Heart left ventricle (tissue), 16 donors: ENCODE results near the gene NHERF1. TPM values are rescaled to one million over a fixed set of nuclear protein-coding genes. Genes with fewer than 3 reads are reported as not detected.

ENCODE experiments used
- ATAC-seq, 4 donors: fragments of 200-7000 bp; cut with Tn5 transposase; one replicate each; pipeline ENCODE4 v1.9.1; 2020 to 2022; ENCODE audit warnings: moderate library complexity in 4 of 4, mild to moderate bottlenecking in 3 of 4, moderate number of reproducible peaks in 1 of 4
- DNase-seq, 5 donors: peaks; one replicate each; pipeline ENCODE4 v3.0.0-alpha.2; 2020
- H3K27ac ChIP-seq, 12 donors: fragments of 200-600 bp; sonication (generic) in 4 of 12; one replicate each; pipeline versions ENCODE4 v1.5.0 to v1.8.0; 2016 to 2022; ENCODE audit warnings: mild to moderate bottlenecking in 2 of 12
- H3K27me3 ChIP-seq, 9 donors: fragments of 200-600 bp; sonication (generic) in 2 of 9; one replicate each; pipeline versions ENCODE4 v1.5.1 to v1.8.0; 2016 to 2022; ENCODE audit warnings: mild to moderate bottlenecking in 3 of 9
- H3K36me3 ChIP-seq, 9 donors: fragments of 200-600 bp; sonication (generic) in 2 of 9; one replicate each; pipeline versions ENCODE4 v1.5.0 to v1.8.0; 2018 to 2022; ENCODE audit warnings: mild to moderate bottlenecking in 2 of 9
- H3K4me1 ChIP-seq, 12 donors: fragments of 200-600 bp; sonication (generic) in 4 of 12; one replicate each; pipeline versions ENCODE4 v1.5.0 to v1.8.0; 2016 to 2022; ENCODE audit warnings: mild to moderate bottlenecking in 3 of 12
- H3K4me3 ChIP-seq, 12 donors: fragments of 200-600 bp; sonication (generic) in 4 of 12; one replicate each; pipeline versions ENCODE4 v1.5.0 to v1.8.0; 2017 to 2022; ENCODE audit warnings: mild to moderate bottlenecking in 9 of 12, moderate library complexity in 4 of 12
- H3K9me3 ChIP-seq, 12 donors: fragments of 200-600 bp; sonication (generic) in 4 of 12; one replicate each; pipeline versions ENCODE4 v1.5.0 to v1.8.0; 2016 to 2022; ENCODE audit warnings: mild to moderate bottlenecking in 1 of 12
- CTCF ChIP-seq, 12 donors: fragments of 200-600 bp; sonication (generic) in 4 of 12; IDR thresholded peaks; one replicate each; pipeline versions ENCODE4 v1.5.0 to v1.8.0; 2018 to 2022; ENCODE audit warnings: antibody characterized with exemption in 12 of 12, mild to moderate bottlenecking in 5 of 12
- POLR2A ChIP-seq, 2 donors: fragments of 450-650 bp; IDR thresholded peaks; one replicate each; pipeline ENCODE4 v1.6.1; 2017; ENCODE audit warnings: antibody characterized with exemption in 2 of 2, mild to moderate bottlenecking in 2 of 2, moderate library complexity in 2 of 2
- WGBS, 4 donors: extraction: QIAGEN DNeasy Blood & Tissue Kit in 2 of 4; methylation state at CpG; one replicate each; pipeline versions ENCODE4 v1.1.5 to v1.1.7; 2013 to 2018; 5-methylcytosine and 5-hydroxymethylcytosine counted together
- intact Hi-C, 10 donors: fragments of 100-400 bp; cut with DNase I; formaldehyde crosslinking; loops; one replicate each; pipeline versions ENCODE4 v1.11.1 to v1.14.2; 2022
- polyA plus RNA-seq, 2 donors: library from polyadenylated mRNA; stranded (reverse); fragments of 200-250 nt; gene quantifications; one replicate each; pipeline ENCODE4 v1.2.3, GENCODE V29; 2013
- total RNA-seq, 9 donors: library from RNA; depleted of rRNA in 2 of 9; stranded (reverse); fragments of >200 nt in 2 of 9; fragmentation: NEBNext Ultra II Directional in 3 of 9; extraction: Animal tissue kit (Norgen Biotek cat#: 25700) in 3 of 9; gene quantifications; one replicate each; pipeline versions ENCODE4 v1.1.0 to v1.2.4, GENCODE V29; 2016 to 2023
- donor health status: ischemic (EF 13 %, LVEDD 7.1; RV severe dilation, severe dysfunction).
- donor health status: healthy with polysubstance abuse.
- donor health status: DM: no; HTN: yes; CAD: no.
- donor health status: DM: no; HTN: no; CAD: no.
- donor health status: ischemic (EF 25% LVEDD 6.9; RV normal size, moderate dysfunction).
- donor health status: ischemic (EF 25% LVEDD 5.7; RV mildly dilated, moderate dysfunction).
- donor health status: healthy.
- donor health status: DM: yes; HTN: yes; CAD: no.
- donor health status: ischemic (EF 35%, LVEDD 5.7; RV mildly dilated, moderate dysfunction).
- donor health status: nonischemic (EF 11% LVEDD 7.7; RV severe dilation, severe dysfunction).
- donor health status: DM: yes; HTN: yes; CAD: no.
- donor health status: PGD.
- donor health status: ischemic (EF 29% LVEDD 5.4; RV normal size, mild dysfunction).
- donor health status: nonischemic (EF 23%, LVEDD 6.1; RV moderate dilation, normal function).

The NHERF1 gene
- total and polyA plus RNA-seq, 11 donors: 7.5 to 42.2 (median 19.2) TPM

DNA sequence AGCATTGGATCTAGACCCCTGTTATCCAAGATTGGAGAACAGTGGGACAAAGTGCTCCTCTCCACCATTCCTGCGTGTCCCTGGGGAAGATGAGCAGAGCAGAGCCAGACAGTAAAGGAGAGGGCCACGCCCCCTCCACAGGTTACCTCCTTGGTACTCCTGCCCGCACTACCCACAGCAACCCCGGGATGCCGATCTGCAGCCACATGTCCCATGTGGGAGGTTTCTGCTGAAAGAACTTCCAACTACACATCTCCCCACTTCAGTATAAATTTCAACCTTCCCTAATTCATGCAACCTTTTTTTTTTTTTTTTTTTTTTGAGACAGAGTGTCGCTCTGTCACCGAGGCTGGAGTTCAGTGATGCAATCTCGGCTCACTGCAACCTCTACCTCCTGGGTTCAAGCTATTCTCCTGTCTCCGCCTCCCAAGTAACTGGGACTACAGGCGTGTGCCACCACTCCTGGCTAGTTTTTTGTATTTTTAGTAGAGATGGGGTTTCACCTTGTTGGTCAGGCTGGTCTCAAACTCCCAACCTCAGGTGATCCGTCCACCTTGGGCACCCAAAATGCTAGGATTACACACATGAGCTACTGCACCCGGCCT is 9.1 kb upstream of the NHERF1 start:
- WGBS, 4 donors: 84 to 92% (median 87%) methylated on average over 12 of the region's 12 CpGs
- no peak for ATAC-seq
- TF ChIP-seq POLR2A (IDR thresholded peaks at IDR 0.05) (no peak), CTCF (IDR thresholded peaks at IDR 0.05) (no peak)
- Histone ChIP-seq H3K9me3 (no peaks in the 10 kb centered on the region), H3K4me1 (peaks cover 0 to 83% (median 25%) of the 10 kb centered on the region in 12 donors), H3K36me3 (no peaks in the 10 kb centered on the region), H3K27ac (peak overlapping the region in 1 of 12 donors; percentile 87), H3K4me3 (peak overlapping the region in 1 of 12 donors; percentile 59), H3K27me3 (peaks cover 18 to 55% (median 35%) of the 10 kb centered on the region in 9 donors)
- intact Hi-C loops: loop anchor here in 7 of 10 donors (5.0 kb wide), 2 partner anchors 33 to 82 kb away; no protein-coding TSS in a partner anchor
- peak in 1 of 5 donors; percentile 15 for DNase-seq

GRCh38 chr17:74740173-74740572 is 8.3 kb upstream of the NHERF1 start:
- ATAC-seq (no peak), DNase-seq (peak in 1 of 5 donors; percentile 26)
- TF ChIP-seq CTCF (IDR thresholded peaks at IDR 0.05) (no peak), POLR2A (IDR thresholded peaks at IDR 0.05) (no peak)
- Histone ChIP-seq H3K36me3 (no peaks in the 10 kb centered on the region), H3K4me1 (peaks cover 0 to 91% (median 33%) of the 10 kb centered on the region in 12 donors), H3K27me3 (peaks cover 18 to 54% (median 35%) of the 10 kb centered on the region in 9 donors), H3K27ac (peak overlapping the region in 1 of 12 donors; percentile 86), H3K4me3 (no peak overlapping the region), H3K9me3 (no peaks in the 10 kb centered on the region)
- WGBS, 4 donors: 82 to 86% (median 84%) methylated on average over 6 of the region's 6 CpGs
- intact Hi-C loops: loop anchor here in 4 of 10 donors (5.0 kb wide), 4 partner anchors 42 to 217 kb away; no protein-coding TSS in a partner anchor

- WGBS, 4 donors: 84 to 95% (median 86%) methylated on average over 13 to 17 of the region's 17 CpGs
- Histone ChIP-seq H3K27ac (peak overlapping the region in 1 of 12 donors; percentile 86), H3K4me1 (peaks cover 0 to 97% (median 33%) of the 10 kb centered on the region in 12 donors), H3K36me3 (no peaks in the 10 kb centered on the region), H3K9me3 (no peaks in the 10 kb centered on the region), H3K4me3 (no peak overlapping the region), H3K27me3 (peaks cover 16 to 54% (median 32%) of the 10 kb centered on the region in 9 donors)
- intact Hi-C loops: loop anchor here in 4 of 10 donors (5.0 kb wide), 4 partner anchors 41 to 216 kb away; no protein-coding TSS in a partner anchor
- DNase-seq (no peak), ATAC-seq (no peak)
- TF ChIP-seq POLR2A (IDR thresholded peaks at IDR 0.05) (no peak), CTCF (IDR thresholded peaks at IDR 0.05) (no peak)
These were observed 7.6 kb upstream of the NHERF1 start for GRCh38 chr17:74740641-74741387.

GRCh38 chr17:74742153-74742515 is 6.3 kb upstream of the NHERF1 start:
- Histone ChIP-seq H3K27me3 (peaks cover 14 to 44% (median 27%) of the 10 kb centered on the region in 9 donors), H3K9me3 (no peaks in the 10 kb centered on the region), H3K4me1 (peaks cover 0 to 100% (median 26%) of the 10 kb centered on the region in 12 donors), H3K4me3 (peak overlapping the region in 1 of 12 donors; percentile 20), H3K27ac (peak overlapping the region in 4 of 12 donors; percentile 9 to 86 (median 20)), H3K36me3 (no peaks in the 10 kb centered on the region)
- DNase-seq (peak in 1 of 5 donors; percentile 38), ATAC-seq (no peak)
- TF ChIP-seq CTCF (IDR thresholded peaks at IDR 0.05) (no peak), POLR2A (IDR thresholded peaks at IDR 0.05) (no peak)
- intact Hi-C loops: loop anchor here in 4 of 10 donors (5.0 kb wide), 4 partner anchors 40 to 215 kb away; no protein-coding TSS in a partner anchor
- WGBS, 4 donors: 16 to 37% (median 29%) methylated on average over 3 to 4 of the region's 4 CpGs
